GM21423 (cell line): ENCODE measurements around the gene CLPX.
"Not testable (repeated sequence)": the region's sequence is repeated elsewhere in the genome, so short reads cannot be mapped to it uniquely, and the experiment has no call there.

Experiments
- ATAC-seq: cut with Tn5 transposase; IDR thresholded peaks from one replicate; pipeline ENCODE4 v1.9.1; 2021; ENCODE audit warnings: mild to moderate bottlenecking, moderate library complexity; ENCODE audit not compliant: unreplicated experiment

The CLPX gene

GRCh38 chr15:65105038-65105437 lies 80.1 kb downstream of the CLPX start:
- no peak for ATAC-seq

GRCh38 chr15:65102912-65103311 lies 82.2 kb downstream of the CLPX start:
- no peak for ATAC-seq

- ATAC-seq: no peak
Observed at GRCh38 chr15:65101891-65102708, 83.0 kb downstream of the CLPX start.

- ATAC-seq: no peak
Observed at GRCh38 chr15:65101411-65101890, 83.7 kb downstream of the CLPX start.

GRCh38 chr15:65100442-65100841 lies 84.7 kb downstream of the CLPX start:
- ATAC-seq: no peak

- not testable (repeated sequence) for ATAC-seq
Observed at GRCh38 chr15:65099801-65100200, 85.3 kb downstream of the CLPX start.

- no peak for ATAC-seq
Observed at GRCh38 chr15:65099336-65099735, 85.8 kb downstream of the CLPX start.
